NCI-H1694 treated with DMSO at 0.1 percent for 48 hours (cell line): Measurements from ENCODE around the gene LAMA1.

Experiments used
- DNase-seq: peaks from one replicate; lab custom pipeline; 2025; lab: John Stamatoyannopoulos, UW

Gene LAMA1

DNA sequence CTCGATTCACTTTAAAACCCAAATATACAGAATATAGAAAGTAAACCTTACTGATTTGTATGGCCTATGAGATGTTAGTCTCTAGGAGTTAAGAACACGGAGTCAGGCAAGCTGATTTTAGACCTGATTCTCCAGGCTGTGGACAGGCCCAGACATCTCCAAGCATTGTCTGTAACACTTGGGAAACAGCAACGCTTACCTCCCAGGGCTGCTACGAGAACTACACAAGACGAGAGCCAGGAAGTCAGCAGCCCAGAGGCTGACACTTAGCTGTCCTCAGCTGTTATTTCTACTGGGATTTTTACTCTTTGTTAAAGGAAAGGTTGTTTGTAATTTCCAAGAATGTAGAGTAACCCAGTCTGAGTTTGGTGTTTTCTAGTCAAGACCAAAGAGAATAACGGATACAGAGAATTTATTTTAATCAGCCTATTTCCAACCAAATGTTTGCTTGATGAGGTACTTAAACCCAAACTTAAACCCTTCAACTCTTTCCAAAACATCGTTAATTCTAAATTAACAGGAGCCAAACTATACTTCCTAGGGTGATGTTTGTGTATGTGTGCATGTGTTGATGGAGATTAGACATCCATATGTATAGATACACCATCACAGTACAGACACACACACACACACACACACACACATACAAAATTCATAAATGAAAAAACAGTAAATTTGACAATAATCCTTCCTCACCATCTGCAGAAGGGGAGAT lies 123.4 kb downstream of the LAMA1 start:
- DNase-seq, result no peak

DNA sequence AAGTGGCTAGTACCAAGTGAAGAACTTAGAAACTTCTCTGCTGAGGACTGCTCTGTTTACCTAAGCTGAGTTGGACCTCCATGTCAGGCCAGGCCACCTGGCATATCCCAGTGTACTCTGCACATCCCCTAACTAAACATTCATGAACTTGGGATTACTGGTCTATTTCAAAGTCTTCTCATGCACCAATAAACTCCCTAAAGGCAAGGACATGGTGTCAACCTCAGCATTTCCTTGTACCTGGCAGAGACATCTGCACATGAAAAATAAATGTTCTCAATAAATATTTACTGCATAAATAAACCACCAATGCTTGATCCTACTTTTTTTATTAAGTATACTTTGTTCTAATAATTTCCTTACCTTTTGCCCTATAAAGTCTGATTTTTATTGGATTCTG lies 124.8 kb downstream of the LAMA1 start:
- DNase-seq, result no peak

DNA sequence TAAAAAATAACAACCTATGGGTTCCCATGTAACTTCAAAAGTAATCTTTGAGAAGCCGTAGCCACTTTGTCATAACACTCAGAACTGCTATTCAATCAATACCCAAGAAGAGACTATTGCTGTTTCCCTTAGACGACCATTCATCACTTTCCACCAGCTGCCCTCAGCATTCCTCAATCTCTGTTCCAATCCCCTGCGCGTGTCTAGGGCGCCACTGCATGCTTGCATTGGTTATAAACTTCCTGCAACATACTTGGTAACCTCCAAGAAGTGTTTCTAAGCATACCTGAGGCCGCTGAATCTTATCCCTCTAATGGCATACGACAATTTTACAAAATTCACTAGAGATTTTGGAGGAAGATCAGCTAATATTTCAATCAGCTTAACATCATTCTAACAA lies 134.2 kb downstream of the LAMA1 start:
- DNase-seq, result no peak

DNA sequence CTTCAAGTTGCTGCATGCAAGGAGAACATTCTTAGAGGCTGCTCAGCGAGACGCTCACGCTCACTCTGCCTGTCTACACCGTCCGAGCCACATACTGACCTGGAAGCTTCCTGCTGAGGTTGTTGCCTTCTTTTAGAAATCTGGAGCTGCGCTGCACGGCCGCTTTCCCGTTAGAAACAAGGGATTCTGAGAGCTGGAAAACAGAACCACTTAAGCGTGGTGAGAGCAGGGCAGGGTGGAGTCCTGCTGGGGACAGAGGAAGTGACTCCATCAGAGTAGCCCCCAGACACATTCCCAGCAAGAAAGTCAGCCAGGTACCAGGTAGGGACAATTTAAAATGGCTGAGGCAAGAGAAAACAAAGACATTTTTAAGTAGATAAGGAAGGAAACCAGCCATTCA lies 135.2 kb downstream of the LAMA1 start:
- DNase-seq, result no peak

DNA sequence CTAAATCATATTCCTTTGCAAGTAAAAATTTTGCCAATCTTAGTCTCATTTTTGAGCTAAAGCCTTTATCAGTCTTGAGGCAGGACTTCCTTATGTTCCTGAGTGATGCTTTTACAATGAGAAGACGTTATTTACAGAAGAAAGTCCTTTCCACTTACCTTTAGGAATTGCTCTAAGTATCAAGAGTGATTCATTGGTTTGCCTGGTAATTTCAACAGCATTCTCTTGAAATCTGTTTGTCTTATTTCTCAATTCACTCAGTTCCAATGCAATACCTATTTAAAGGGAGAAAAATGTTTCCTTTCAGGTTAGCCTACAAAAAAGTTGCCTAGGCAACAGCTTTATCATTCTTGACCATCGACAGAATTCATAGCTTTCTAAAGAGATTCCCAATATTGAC lies 137.2 kb downstream of the LAMA1 start:
- DNase-seq, result no peak

DNA sequence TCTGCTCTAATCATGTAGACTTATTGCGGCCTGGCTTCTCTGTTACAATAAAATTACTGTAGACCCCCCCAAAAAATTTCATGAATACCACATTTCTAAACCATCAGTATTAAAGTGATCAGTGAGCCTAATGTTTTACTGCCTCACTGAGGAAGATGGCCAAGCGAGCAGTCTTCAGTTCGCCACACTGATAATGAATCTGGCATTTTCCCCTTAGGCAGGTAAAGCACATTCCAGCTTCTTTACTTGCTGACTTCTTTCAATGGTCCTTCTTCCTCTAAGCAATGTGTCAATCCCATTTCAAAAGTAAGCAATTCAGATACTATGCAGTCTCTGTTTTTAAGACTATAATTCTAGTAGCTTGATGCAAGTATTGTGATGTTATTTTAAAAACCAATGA lies 137.6 kb downstream of the LAMA1 start:
- no peak for DNase-seq

DNA sequence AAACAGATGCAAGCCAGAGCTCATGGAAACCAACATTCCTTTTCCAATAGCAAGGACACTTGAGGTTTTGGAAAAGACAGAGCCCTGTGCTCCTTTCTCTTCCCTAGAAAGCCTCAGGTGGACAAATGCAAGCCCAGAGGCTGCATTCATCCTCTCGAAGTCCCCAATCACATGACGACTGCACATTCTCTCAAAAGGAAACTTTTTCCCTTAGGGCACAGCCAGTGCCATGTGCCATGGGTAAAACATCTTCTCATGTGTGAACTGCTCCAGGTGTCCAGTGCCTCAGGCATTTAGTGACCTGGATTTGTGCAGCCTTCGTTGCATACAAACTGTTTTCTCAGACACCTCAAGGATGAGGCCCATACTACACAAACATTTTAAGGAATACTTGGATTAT lies 140.7 kb downstream of the LAMA1 start:
- no peak for DNase-seq

DNA sequence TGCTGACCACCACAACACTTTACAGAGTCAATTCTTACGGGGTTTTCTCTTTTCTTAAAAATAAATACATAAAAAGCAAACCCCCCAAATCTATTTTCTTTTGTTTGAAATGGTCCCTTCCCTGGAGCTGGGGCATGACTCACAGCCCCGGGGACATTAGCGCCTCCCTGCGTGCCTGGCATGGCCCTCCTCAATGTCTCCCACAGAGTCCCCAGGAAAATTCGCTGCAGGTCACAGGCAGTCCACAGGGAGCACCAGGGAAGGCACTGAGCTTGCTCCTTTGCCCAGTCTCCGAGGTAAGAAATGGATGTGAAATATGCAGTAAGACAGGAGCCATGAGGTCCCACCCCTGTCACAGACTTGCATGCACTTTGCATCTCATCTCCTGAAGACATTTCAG lies 142.5 kb downstream of the LAMA1 start:
- no peak for DNase-seq

DNA sequence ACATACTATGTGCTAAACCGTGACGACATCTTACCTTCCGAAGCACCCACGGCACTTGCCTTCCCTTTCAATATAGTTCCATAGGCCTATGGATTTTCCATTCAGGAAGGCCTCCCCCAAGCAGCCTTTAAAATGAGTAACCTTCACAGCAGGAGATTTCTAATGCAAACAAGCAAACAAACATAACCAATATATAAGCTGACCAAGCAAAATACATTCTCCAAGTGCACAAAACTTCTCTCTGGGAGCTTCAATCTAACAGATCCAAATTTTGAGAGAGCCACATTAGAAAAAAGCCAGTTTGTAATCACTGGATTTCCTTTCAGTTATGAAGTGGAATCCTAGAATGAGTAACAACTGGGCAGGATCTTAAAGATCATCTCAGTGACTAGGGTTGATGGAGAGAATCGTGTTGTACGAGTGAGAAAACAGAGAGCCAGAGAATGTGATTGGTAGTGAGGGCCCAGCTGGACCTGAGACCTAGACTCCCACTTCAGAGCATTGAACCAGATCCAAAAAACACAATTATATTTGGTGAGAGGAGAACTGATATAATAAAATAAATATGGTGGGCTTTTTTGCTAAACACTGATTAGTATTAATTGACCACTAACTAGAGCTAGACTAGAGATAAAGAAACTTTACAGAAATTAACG lies 145.6 kb downstream of the LAMA1 start:
- DNase-seq, result no peak

DNA sequence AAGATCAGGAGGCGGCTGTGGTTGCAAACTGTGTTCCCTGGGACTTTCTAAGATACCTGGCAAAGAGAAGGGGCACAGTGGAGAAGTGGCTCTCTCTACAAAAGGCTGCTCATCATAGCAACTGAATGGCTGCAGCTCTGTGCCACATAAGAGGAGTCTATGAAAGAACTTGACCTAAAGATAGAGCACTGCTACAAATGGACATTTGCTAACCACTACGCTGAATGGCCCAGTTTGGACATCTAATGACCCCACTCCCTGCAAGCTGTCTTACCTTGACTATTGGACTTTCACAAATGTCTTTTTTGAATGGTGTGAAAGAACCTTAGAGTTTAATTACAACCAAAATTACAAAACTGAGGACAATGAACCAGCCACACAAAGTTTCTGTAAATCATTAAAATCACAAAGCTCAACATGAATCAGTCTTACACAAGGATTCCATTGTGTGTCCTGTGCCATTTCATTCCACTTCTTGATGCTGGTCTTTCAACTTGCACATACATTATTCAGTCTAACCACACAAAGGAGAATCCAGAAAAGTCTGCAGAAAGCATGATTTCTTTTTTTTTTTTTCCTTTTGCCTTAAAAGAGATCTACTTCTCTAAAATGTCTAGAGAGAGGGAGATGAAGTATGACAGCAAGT lies 154.0 kb downstream of the LAMA1 start:
- no peak for DNase-seq

DNA sequence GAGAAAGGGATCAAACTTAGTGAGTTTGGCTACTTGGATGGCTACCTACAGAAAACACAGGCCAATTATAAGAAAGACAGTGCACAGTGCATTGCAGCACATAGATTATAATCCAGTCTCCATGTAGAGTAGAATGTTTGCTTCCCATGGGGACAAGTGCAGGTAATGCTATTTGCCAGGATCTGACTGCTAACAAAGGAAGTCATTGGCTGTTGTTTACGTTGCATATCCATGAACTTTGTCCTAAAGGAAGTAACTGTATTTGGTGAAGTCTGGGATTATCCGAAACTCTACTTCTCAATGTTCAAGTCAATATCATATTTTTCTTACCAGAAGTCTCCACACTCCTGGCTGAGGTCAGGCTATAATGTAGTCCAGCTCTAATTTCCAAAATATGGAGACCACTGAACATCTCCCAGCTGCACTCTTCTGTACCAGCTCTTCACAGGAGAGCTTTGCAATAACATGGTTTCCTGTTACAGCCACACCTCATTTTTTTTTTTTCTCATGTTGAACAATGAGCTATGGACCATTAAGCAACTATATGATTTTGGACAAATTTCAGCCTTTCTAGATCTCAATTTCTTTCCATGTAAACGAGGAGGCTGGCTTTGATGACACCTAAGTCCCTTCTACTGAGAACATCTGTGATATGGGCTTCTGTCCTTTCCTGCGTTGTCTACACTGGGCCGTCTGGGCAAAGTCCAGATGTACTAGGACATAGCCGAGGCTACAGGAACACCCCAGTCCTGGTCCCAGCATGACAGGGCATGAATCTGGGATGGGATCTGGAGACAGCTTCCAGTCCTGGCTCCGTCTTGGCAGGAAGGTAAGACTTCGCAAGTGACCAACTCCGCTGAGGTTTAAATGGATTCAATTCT lies 154.8 kb downstream of the LAMA1 start:
- DNase-seq, result no peak

DNA sequence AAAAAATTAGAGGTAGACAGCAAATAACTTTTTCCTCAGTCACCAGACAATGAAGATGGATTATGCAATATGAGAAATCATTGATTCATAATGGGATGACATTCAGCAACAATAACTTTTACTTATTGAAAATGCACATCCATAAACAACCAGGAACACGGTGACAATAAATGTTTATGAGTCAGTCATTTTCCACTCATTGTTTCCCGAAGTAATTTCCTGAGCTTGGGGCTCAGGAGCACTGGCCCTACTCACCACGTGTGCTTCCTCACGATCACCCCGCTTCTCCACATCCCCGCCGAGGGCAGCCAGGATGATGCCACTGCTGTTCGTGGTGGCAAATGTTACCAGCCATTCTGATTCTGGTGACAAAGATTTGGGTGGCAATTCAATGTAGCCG lies 156.3 kb downstream of the LAMA1 start:
- no peak for DNase-seq

DNA sequence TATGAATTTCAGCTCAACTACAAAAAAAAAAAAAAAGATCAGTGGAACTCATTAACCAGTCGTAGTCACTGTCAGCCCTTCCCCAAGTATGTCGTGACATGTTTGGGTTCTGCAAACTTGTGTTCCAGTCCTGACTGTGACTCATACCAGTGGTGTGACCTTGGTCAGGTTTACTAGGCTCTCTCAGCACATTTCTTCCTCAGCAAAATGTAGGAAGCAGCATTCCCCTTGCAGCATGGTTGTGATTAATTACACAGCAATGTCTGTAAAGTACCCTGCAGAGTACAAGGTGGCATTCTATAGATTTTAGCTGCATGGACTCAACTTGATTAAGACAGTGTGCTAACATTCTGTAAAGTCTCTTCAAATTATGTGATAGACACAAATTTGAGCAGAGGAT lies 156.9 kb downstream of the LAMA1 start:
- no peak for DNase-seq

DNA sequence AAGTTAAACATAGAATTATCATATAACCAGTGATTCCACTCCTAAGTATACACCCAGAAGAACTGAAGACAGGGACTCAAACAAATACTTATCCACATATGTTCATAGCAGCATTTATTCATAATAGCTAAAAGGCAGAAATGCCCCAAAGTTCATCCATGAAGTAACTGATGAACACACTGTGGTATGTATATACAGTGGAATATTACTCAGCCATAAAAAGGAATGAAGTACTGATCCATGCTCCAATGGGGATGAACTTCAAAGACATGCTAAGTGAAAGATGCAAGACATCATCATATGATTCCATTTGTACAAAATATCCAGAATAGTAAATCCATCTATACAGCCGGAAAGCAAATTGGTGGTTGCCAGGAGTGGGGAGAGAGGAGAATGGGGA lies 157.5 kb downstream of the LAMA1 start:
- DNase-seq, result no peak

DNA sequence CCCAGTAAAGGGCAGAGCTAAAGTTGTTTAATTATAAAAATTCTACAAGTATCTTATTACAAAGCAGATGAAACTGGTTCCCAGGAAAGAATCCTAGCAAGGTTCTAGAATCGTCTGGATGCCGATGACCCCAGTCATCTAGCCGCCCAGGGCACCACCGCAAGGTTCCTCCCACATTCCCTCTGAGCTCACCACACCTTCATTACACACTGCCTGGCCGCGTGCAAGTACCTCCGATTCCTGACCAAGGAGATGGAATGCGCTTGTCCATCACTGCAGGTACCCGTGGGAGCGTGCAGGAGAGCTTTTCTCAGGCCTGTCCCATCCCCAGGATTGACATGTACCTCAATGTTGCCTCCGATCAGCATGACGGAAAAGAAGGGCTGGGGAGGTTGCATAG lies 158.5 kb downstream of the LAMA1 start:
- DNase-seq, result no peak

DNA sequence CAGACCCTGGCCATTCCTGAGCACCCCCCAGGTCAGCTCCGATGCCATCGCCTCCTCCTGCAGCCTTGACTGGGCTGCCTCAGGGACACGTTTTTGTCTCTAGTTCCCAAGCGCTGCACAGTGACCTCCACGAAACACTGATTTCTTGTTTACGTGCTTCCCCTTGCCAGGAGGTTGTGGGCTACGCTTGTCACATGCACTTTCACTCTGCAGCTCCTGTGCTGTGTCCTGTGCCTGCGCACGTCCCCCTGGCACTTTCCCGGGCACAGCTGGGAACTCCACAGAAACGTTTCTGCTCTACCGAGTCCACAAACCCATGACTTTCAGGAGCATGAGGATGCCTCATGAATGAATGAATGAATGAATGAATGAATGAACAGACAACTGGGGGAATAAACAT lies 160.6 kb downstream of the LAMA1 start:
- DNase-seq, result no peak

DNA sequence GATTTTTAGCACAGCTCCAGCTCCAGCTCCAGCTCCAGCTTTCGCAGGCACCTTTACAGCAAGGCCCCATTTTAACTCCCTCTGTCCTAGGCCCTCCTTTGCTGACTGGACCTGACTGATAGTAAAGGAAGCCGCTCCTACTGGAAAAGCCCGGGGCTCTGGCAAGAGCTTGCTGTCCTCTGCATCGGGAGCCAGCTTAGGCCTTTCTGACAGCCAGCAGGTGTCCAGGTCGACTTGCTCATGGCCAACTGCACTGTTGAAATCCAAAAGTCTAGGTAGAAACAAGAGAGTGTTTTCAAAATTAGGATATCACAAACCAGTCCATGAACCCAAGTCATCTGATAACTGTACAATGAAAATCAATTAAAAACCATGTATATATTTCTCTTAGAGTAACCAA lies 161.1 kb downstream of the LAMA1 start:
- no peak for DNase-seq

DNA sequence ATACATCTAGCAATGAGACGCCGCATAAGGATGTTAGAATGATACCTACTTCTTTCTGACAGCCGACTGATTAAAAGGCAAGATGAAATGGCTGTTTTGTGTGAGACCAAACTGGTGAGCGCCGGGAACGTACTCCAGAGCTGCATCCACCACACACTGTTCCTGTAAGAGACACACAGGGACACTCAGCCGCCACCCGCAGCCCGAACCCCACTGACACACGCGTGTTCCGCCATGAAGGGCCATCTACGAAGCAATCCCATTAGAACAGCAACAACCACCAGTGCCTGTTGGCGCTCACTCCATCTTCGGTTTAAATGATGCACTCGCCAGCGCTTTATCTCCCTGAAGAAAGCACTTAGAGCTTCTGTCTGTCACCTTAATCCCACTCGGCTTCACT lies 162.3 kb downstream of the LAMA1 start:
- DNase-seq, result no peak

DNA sequence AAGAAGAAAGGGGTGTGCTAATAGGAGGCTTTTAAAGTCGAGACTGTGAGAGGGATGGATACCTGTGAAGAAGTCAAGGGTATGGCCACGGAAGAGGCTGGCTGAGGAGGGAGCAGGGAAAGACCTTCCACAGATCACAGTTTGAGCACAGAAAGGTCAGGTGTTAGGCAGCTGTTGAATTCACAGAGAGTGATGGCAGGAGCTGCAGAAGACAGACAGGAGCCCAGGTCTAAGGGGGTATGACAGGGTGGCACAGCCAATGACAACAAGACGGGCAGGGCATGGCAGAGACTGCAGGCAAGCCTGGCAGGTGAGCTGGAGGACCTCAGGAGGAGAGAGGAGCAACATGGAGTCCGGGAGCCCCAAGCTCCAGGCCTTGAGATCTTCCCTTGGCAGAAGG lies 163.1 kb downstream of the LAMA1 start:
- DNase-seq, result no peak

DNA sequence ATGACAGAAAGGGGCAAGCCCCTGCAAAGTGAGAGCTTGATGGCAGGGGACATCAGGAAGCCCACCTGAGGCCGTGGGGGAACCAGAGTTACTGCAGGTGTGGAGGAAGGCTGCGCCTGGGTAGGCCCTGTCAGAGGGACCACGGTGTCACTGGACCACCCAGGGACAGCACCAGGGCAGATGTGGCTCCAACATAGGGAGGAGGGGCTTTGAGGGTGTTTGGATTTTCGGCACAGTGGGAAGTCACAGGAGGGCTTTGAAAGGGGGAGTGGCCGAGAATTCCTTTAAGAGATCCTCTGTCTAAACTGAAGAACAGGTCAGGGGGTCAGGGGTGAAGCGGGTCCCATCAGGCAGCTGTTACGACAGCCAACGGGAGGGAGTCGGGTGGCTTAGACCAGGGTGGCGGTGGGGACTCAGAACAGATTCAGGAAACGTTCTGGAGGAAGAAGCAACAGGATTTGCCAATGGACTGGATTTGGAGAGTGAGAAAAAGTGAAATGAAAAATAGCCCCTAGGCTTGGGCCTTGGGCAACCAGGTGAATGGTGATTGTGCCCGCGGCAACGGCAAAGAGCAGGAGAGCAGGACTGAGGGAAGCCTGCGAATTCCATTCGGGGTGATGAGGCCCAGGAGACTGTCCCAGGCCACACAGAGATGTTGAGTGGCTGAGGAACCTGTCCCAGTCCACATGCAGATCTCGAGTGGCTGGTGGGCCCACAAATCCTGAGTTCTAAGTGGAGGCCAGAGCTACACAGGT lies 166.1 kb downstream of the LAMA1 start:
- DNase-seq, result no peak

DNA sequence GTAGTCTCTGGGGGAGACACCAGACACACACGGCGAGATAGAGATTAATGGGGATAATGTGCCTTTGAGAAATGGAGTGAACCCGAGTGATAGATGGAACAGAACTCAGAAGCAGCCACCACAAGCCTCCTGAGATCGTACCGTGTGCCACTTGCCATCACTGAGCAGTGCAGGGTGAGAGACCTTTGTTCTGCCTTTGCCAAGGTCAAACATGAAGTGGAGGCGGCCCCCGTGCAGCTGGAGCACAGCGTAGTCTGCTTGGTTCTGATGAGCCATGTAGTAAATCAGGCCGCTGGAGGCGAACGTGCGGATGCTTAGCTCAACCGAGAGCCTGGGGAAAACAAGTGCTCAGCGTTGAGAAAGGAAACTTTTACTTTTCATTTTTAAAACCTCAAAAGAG lies 167.0 kb downstream of the LAMA1 start:
- no peak for DNase-seq
